ENCODE measurements around the gene ATP2B2.

Gene ATP2B2

DNA sequence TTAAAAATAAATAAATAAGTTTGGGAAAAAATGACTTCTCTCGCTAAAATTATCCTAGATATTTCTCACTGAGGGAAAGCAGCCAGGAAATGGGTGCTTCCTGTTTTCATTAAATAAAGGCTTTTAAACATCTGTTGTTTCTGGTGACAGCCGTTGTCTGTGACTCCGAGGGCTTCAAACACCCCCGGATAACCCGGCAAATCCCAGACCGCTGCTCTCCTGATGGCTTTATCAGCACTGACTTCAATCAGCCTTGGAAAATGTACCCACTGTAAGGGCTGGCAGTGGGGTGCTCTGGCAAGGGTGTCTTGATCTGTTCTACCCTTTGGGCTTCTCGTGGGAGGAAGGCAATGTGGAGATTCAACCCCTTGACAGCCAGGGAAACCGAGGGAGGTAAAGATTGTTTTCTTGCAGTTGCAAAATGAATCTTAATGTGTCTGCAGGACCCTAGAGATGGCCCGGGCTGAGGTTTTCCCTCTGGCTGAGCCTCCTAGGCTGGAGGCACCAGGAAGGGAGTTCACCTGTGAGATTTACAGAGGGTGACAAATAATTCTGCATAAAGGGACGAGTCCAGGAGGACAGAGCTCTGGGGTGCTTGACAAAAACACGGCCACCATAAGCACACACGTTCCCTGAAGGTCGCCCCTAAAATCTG lies 150.9 kb downstream of the ATP2B2 start:
- Histone ChIP-seq H3K4me2 (ENCODE audit: low read length) (no peak overlapping the region), H3K9ac (ENCODE audit: low read length) (no peak overlapping the region), H2AFZ (ENCODE audit: low read depth, low read length) (no peak overlapping the region), H3K27ac (ENCODE audit: low read length) (no peak overlapping the region), H3K4me1 (ENCODE audit: low read length) (peaks cover 10% of the 10 kb centered on the region), H3K36me3 (replicated peaks; ENCODE audit: low read depth, low read length) (no peaks in the 10 kb centered on the region), H3K9me3 (ENCODE audit: insufficient read depth, low read length) (no peaks in the 10 kb centered on the region), H4K20me1 (ENCODE audit: insufficient read depth, low read length) (no peaks in the 10 kb centered on the region), H3K27me3 (ENCODE audit: low read depth, low read length) (peaks cover 33% of the 10 kb centered on the region), H3K79me2 (ENCODE audit: low read length) (no peaks in the 10 kb centered on the region), H3K4me3 (ENCODE audit: low read length) (no peak overlapping the region)
- TF ChIP-seq, protein P1, sequence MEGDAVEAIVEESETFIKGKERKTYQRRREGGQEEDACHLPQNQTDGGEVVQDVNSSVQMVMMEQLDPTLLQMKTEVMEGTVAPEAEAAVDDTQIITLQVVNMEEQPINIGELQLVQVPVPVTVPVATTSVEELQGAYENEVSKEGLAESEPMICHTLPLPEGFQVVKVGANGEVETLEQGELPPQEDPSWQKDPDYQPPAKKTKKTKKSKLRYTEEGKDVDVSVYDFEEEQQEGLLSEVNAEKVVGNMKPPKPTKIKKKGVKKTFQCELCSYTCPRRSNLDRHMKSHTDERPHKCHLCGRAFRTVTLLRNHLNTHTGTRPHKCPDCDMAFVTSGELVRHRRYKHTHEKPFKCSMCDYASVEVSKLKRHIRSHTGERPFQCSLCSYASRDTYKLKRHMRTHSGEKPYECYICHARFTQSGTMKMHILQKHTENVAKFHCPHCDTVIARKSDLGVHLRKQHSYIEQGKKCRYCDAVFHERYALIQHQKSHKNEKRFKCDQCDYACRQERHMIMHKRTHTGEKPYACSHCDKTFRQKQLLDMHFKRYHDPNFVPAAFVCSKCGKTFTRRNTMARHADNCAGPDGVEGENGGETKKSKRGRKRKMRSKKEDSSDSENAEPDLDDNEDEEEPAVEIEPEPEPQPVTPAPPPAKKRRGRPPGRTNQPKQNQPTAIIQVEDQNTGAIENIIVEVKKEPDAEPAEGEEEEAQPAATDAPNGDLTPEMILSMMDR (IDR thresholded peaks at IDR 0.05; ENCODE audit: low read depth, low read length): no peak
- TF ChIP-seq EZH2phosphoT487 (IDR thresholded peaks at IDR 0.05; ENCODE audit: low read depth): no peak

DNA sequence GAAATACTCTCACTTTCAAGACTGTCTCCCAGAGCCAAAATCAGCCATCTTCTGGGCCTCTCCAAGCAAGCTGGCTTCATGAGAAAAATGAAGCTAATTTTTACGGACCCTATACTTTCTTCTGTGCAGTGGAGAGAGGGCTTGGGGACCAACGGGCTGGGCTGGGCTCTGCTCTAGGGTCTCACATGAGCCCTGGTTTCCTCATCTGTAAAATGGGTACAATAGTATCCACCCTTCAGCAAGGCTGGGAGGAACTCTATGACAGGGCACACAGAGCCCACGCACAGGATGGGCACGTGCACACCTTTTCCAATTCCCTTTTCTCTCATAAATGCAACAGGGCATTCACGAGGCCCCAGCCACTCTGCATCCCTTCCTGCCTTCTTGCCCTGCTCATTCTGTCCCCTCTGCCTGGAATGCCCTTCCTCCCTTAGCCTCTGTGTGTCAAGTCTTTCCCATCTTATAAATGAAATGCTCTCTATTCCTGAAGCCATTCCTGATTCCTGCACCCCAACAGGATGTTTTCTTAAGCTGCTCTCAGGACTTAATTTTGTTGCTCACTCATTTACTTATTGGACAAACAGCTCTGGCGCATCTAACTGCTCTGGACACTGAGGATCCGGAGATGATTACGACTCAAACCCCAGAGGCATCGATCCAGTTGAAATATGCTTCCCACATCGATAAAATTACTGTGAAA lies 151.6 kb downstream of the ATP2B2 start:
- no peak for TF ChIP-seq EZH2phosphoT487 (IDR thresholded peaks at IDR 0.05; ENCODE audit: low read depth)
- TF ChIP-seq, protein P1 (IDR thresholded peaks at IDR 0.05; ENCODE audit: low read depth, low read length): no peak
- Histone ChIP-seq H3K27me3 (ENCODE audit: low read depth, low read length) (peaks cover 33% of the 10 kb centered on the region), H3K4me2 (ENCODE audit: low read length) (no peak overlapping the region), H4K20me1 (ENCODE audit: insufficient read depth, low read length) (no peaks in the 10 kb centered on the region), H2AFZ (ENCODE audit: low read depth, low read length) (no peak overlapping the region), H3K27ac (ENCODE audit: low read length) (no peak overlapping the region), H3K9ac (ENCODE audit: low read length) (no peak overlapping the region), H3K4me1 (ENCODE audit: low read length) (peaks cover 10% of the 10 kb centered on the region), H3K9me3 (ENCODE audit: insufficient read depth, low read length) (no peaks in the 10 kb centered on the region), H3K4me3 (ENCODE audit: low read length) (no peak overlapping the region), H3K36me3 (replicated peaks; ENCODE audit: low read depth, low read length) (no peaks in the 10 kb centered on the region), H3K79me2 (ENCODE audit: low read length) (no peaks in the 10 kb centered on the region)

DNA sequence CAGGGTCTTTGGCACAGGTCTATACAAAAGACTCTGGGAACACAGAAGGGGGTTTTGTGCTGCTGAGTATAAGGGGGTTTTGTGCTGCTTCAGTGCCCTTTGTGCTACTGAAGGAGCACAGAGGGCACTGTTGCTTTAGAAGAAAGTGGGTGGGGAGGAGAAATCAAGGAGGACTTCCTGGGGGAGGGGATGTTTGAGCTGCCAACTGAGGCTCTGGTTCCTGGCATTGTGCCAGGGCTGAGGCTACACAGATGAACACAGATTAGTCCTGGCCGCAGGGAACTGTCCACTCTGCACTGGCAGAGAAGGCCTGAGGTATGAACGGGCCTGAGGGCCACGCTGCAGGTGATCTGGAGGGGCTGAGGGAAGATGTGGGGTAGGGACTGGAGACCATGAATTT lies 152.2 kb downstream of the ATP2B2 start:
- no peak overlapping the region for H2AFZ ChIP-seq (ENCODE audit: low read depth, low read length)

More for the DNA sequence above, 152.2 kb downstream of the ATP2B2 start:
- Histone ChIP-seq H4K20me1 (ENCODE audit: insufficient read depth, low read length) (no peaks in the 10 kb centered on the region), H3K9me3 (ENCODE audit: insufficient read depth, low read length) (no peaks in the 10 kb centered on the region), H3K4me2 (ENCODE audit: low read length) (no peak overlapping the region), H3K9ac (ENCODE audit: low read length) (no peak overlapping the region), H3K4me1 (ENCODE audit: low read length) (peaks cover 10% of the 10 kb centered on the region), H3K27me3 (ENCODE audit: low read depth, low read length) (peaks cover 33% of the 10 kb centered on the region), H3K27ac (ENCODE audit: low read length) (no peak overlapping the region), H3K36me3 (replicated peaks; ENCODE audit: low read depth, low read length) (no peaks in the 10 kb centered on the region), H3K4me3 (ENCODE audit: low read length) (no peak overlapping the region), H3K79me2 (ENCODE audit: low read length) (no peaks in the 10 kb centered on the region)
- TF ChIP-seq, protein P1 (IDR thresholded peaks at IDR 0.05; ENCODE audit: low read depth, low read length): no peak
- TF ChIP-seq EZH2phosphoT487 (IDR thresholded peaks at IDR 0.05; ENCODE audit: low read depth): no peak
